Neural progenitor cell (in vitro differentiated cells): ENCODE data around the gene BFSP2. TPM values are rescaled to one million over a fixed set of nuclear protein-coding genes. Genes with fewer than 3 reads are reported as not detected.

ENCODE experiments used
- DNase-seq: peaks from one replicate; pipeline ENCODE4 v3.0.0-alpha.2; 2016; ENCODE audit warnings: low spot score
- H2AFZ ChIP-seq: fragments of 200-600 bp; sonication (generic); replicated peaks from 2 replicates; pipeline ENCODE4 v1.6.1; 2016; ENCODE audit warnings: antibody characterized with exemption
- H3F3A ChIP-seq: fragments of 200-600 bp; sonication (generic); 2 replicates; pipeline ENCODE4 v1.6.1; 2016; ENCODE audit warnings: antibody characterized with exemption, low read depth
- H3K27ac ChIP-seq: fragments of 200-600 bp; sonication (generic); 2 replicates; pipeline ENCODE4 v1.5.1; 2016; ENCODE audit warnings: mild to moderate bottlenecking
- H3K27me3 ChIP-seq: fragments of 200-600 bp; sonication (generic); 2 replicates; pipeline ENCODE4 v1.6.1; 2016; ENCODE audit warnings: mild to moderate bottlenecking, moderate library complexity
- H3K36me3 ChIP-seq: fragments of 200-600 bp; sonication (generic); 2 replicates; pipeline ENCODE4 v1.5.1; 2016
- H3K4me1 ChIP-seq: fragments of 200-600 bp; sonication (generic); 2 replicates; pipeline ENCODE4 v1.6.1; 2016; ENCODE audit warnings: mixed run types
- H3K4me2 ChIP-seq: fragments of 200-600 bp; sonication (generic); 2 replicates; pipeline ENCODE4 v1.6.1; 2016
- H3K4me3 ChIP-seq: fragments of 200-600 bp; sonication (generic); 2 replicates; pipeline ENCODE4 v1.5.1; 2016
- H3K79me2 ChIP-seq: fragments of 200-600 bp; sonication (generic); 2 replicates; pipeline ENCODE4 v1.6.1; 2016; ENCODE audit warnings: low read depth
- H3K9ac ChIP-seq: fragments of 200-600 bp; sonication (generic); 2 replicates; pipeline ENCODE4 v1.6.1; 2016
- H3K9me3 ChIP-seq: fragments of 200-600 bp; sonication (generic); 2 replicates; pipeline ENCODE4 v1.5.1; 2016; ENCODE audit warnings: low read depth
- H4K20me1 ChIP-seq: fragments of 200-600 bp; sonication (generic); 2 replicates; pipeline ENCODE4 v1.6.1; 2016; ENCODE audit warnings: low read depth
- H3K27ac Mint-ChIP-seq: 3 replicates; pipeline ENCODE4 v1.8.0; 2021; ENCODE audit warnings: mixed read lengths
- H3K27me3 Mint-ChIP-seq: 2 replicates; pipeline ENCODE4 v1.8.0; 2022; ENCODE audit warnings: low read depth, mild to moderate bottlenecking, inconsistent platforms, moderate library complexity, mixed read lengths; ENCODE audit not compliant: insufficient read depth
- H3K36me3 Mint-ChIP-seq: 3 replicates; pipeline ENCODE4 v1.8.0; 2021; ENCODE audit warnings: mixed read lengths
- H3K4me1 Mint-ChIP-seq: 3 replicates; pipeline ENCODE4 v1.8.0; 2021; ENCODE audit warnings: mixed read lengths
- H3K4me3 Mint-ChIP-seq: 3 replicates; pipeline ENCODE4 v1.8.0; 2021; ENCODE audit warnings: mild to moderate bottlenecking, moderate library complexity, mixed read lengths
- H3K9me3 Mint-ChIP-seq: 3 replicates; pipeline ENCODE4 v1.8.0; 2020; ENCODE audit warnings: mixed read lengths
- EZH2 ChIP-seq: fragments of 200-600 bp; sonication (generic); IDR thresholded peaks from 2 replicates; pipeline ENCODE4 v1.6.1; 2017; ENCODE audit warnings: antibody characterized with exemption, mild to moderate bottlenecking, moderate library complexity
- EZH2phosphoT487 ChIP-seq: fragments of 200-600 bp; sonication (generic); IDR thresholded peaks from 2 replicates; pipeline ENCODE4 v1.6.1; 2017; ENCODE audit warnings: antibody characterized with exemption
- total RNA-seq: library from RNA; depleted of rRNA; stranded (reverse); fragments of >200 nt; gene quantifications from 2 replicates; pipeline ENCODE4 v1.2.3, GENCODE V29; 2015; ENCODE audit warnings: low replicate concordance
- TF ChIP-seq, protein P1 (sequence below): fragments of 200-600 bp; sonication (generic); IDR thresholded peaks from 2 replicates; pipeline ENCODE4 v1.5.1; 2017; ENCODE audit warnings: antibody characterized with exemption, mild to moderate bottlenecking

BFSP2 gene
- total RNA-seq, 1 donor from 2014 or later, result not detected

DNA sequence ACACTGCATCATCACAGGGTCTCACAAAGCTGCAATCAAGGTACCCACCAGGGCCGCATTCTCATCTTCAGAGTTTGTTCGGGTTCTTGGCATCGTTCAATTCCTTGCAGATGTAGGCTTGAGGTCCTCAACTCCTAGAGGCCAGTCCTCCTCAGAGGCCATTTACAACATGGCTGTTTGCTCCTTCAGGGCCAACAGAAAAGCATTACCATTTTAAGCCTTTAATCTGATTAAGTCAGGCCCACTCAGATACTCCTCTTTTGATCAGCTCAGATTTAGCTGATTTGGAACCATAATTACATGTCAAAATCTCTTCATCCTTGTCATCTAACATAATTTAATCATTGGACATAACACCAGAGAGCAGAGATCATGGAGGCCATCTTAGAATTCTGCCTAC, 55.4 kb downstream of the BFSP2 start:
- H3K4me2 ChIP-seq, result no peak overlapping the region
- TF ChIP-seq EZH2phosphoT487 (no peak), EZH2 (no peak)
- TF ChIP-seq, protein P1, sequence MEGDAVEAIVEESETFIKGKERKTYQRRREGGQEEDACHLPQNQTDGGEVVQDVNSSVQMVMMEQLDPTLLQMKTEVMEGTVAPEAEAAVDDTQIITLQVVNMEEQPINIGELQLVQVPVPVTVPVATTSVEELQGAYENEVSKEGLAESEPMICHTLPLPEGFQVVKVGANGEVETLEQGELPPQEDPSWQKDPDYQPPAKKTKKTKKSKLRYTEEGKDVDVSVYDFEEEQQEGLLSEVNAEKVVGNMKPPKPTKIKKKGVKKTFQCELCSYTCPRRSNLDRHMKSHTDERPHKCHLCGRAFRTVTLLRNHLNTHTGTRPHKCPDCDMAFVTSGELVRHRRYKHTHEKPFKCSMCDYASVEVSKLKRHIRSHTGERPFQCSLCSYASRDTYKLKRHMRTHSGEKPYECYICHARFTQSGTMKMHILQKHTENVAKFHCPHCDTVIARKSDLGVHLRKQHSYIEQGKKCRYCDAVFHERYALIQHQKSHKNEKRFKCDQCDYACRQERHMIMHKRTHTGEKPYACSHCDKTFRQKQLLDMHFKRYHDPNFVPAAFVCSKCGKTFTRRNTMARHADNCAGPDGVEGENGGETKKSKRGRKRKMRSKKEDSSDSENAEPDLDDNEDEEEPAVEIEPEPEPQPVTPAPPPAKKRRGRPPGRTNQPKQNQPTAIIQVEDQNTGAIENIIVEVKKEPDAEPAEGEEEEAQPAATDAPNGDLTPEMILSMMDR, result no peak
- no peak overlapping the region for H3K4me3 ChIP-seq
- H3K4me1 Mint-ChIP-seq, result peaks cover 38% of the 10 kb centered on the region
- peak overlapping the region; percentile 12 for H2AFZ ChIP-seq
- H3K27me3 ChIP-seq, result no peaks in the 10 kb centered on the region
- H3K27ac Mint-ChIP-seq, result no peak overlapping the region
- no peaks in the 10 kb centered on the region for H3K36me3 Mint-ChIP-seq
- H3F3A ChIP-seq, result peaks cover 30% of the 10 kb centered on the region
- H3K4me3 Mint-ChIP-seq, result no peak overlapping the region
- peak; percentile 33 for DNase-seq
- H3K27me3 Mint-ChIP-seq, result peaks cover 6% of the 10 kb centered on the region
- H3K4me1 ChIP-seq, result peaks cover 46% of the 10 kb centered on the region
- H3K9me3 Mint-ChIP-seq, result no peaks in the 10 kb centered on the region
- H3K79me2 ChIP-seq, result no peaks in the 10 kb centered on the region
- no peak overlapping the region for H3K9ac ChIP-seq
- H4K20me1 ChIP-seq, result no peaks in the 10 kb centered on the region
- H3K27ac ChIP-seq, result no peak overlapping the region
- H3K36me3 ChIP-seq, result no peaks in the 10 kb centered on the region
- H3K9me3 ChIP-seq, result no peaks in the 10 kb centered on the region

DNA sequence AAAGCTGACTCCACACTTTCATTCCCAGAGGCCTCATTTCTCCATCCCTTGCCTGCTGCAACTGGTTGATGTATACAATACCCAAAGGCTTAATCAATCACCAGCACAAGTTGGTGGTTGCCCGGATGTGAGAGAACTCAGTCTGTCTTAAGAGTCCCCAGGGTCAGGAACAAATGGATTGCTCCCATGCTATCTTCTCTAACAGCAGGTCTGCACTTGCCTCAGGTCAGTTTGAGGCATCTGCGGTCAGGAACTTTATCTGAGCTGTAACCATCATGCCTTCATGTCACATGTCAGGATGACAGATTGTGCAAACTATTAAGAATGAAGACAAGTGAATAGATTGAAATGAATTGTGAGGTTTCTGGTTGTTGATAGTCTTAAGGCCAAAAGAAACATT, 56.1 kb downstream of the BFSP2 start:
- DNase-seq, result no peak
- no peaks in the 10 kb centered on the region for H3K36me3 ChIP-seq
- no peak overlapping the region for H3K27ac ChIP-seq
- H3K9ac ChIP-seq, result no peak overlapping the region
- TF ChIP-seq EZH2, result no peak
- TF ChIP-seq, protein P1, result no peak
- TF ChIP-seq EZH2phosphoT487, result no peak
- no peaks in the 10 kb centered on the region for H3K36me3 Mint-ChIP-seq
- H3K4me1 ChIP-seq, result peaks cover 53% of the 10 kb centered on the region
- no peaks in the 10 kb centered on the region for H3K9me3 Mint-ChIP-seq
- no peak overlapping the region for H3K4me3 ChIP-seq
- H3K27ac Mint-ChIP-seq, result no peak overlapping the region
- H3K79me2 ChIP-seq, result no peaks in the 10 kb centered on the region
- H3K4me2 ChIP-seq, result no peak overlapping the region
- no peaks in the 10 kb centered on the region for H3K9me3 ChIP-seq
- peaks cover 44% of the 10 kb centered on the region for H3K4me1 Mint-ChIP-seq
- no peaks in the 10 kb centered on the region for H3K27me3 ChIP-seq
- peaks cover 30% of the 10 kb centered on the region for H3F3A ChIP-seq
- no peak overlapping the region for H3K4me3 Mint-ChIP-seq
- peak overlapping the region; percentile 12 for H2AFZ ChIP-seq
- H4K20me1 ChIP-seq, result no peaks in the 10 kb centered on the region
- H3K27me3 Mint-ChIP-seq, result peaks cover 7% of the 10 kb centered on the region

DNA sequence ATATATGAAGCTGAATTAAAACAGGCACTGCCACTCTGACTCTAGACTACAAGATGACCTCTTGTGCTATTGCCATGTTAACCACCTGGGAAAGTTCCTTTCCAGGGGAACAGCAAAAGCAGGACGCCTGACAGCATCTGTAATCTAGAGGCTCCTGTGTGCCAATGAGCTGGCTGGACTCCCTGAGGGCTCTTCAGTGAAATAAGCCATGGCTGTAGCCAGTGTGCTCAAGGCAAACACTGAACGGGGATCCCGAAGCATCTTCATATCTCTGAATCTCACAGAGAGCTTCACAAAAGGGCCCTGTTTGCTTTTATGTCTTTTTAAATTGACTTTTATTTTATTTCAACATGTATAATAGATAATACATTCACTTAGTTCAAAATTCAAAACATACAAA, 57.2 kb downstream of the BFSP2 start:
- Mint-ChIP-seq H3K4me1 (peaks cover 49% of the 10 kb centered on the region), H3K27ac (no peak overlapping the region), H3K4me3 (no peak overlapping the region), H3K9me3 (no peaks in the 10 kb centered on the region), H3K27me3 (peaks cover 8% of the 10 kb centered on the region), H3K36me3 (no peaks in the 10 kb centered on the region)
- peaks cover 33% of the 10 kb centered on the region for H3F3A ChIP-seq
- no peak overlapping the region for H3K9ac ChIP-seq
- H3K79me2 ChIP-seq, result no peaks in the 10 kb centered on the region
- no peaks in the 10 kb centered on the region for H3K27me3 ChIP-seq
- H4K20me1 ChIP-seq, result no peaks in the 10 kb centered on the region
- H3K9me3 ChIP-seq, result no peaks in the 10 kb centered on the region
- no peaks in the 10 kb centered on the region for H3K36me3 ChIP-seq
- no peak for TF ChIP-seq EZH2
- no peak for TF ChIP-seq EZH2phosphoT487
- TF ChIP-seq, protein P1, result no peak
- H2AFZ ChIP-seq, result no peak overlapping the region
- H3K27ac ChIP-seq, result no peak overlapping the region
- H3K4me3 ChIP-seq, result no peak overlapping the region
- no peak for DNase-seq
- H3K4me1 ChIP-seq, result peaks cover 61% of the 10 kb centered on the region
- H3K4me2 ChIP-seq, result no peak overlapping the region
